AG10803 (cell line): ENCODE results near the gene CCDC60.

Experiments
- DNase-seq: peaks from one replicate; pipeline ENCODE4 v3.0.0; 2010; ENCODE audit warnings: low read depth
- H3K4me3 ChIP-seq: 2 replicates; pipeline ENCODE4 v1.5.1; 2011; ENCODE audit warnings: mild to moderate bottlenecking, low read length, control low read depth
- TF ChIP-seq, protein P1 (sequence below): conservative IDR thresholded peaks from 2 replicates; pipeline ENCODE4 v1.5.1; 2011; ENCODE audit warnings: mild to moderate bottlenecking, low read length, control low read depth, inconsistent platforms

The CCDC60 gene

DNA sequence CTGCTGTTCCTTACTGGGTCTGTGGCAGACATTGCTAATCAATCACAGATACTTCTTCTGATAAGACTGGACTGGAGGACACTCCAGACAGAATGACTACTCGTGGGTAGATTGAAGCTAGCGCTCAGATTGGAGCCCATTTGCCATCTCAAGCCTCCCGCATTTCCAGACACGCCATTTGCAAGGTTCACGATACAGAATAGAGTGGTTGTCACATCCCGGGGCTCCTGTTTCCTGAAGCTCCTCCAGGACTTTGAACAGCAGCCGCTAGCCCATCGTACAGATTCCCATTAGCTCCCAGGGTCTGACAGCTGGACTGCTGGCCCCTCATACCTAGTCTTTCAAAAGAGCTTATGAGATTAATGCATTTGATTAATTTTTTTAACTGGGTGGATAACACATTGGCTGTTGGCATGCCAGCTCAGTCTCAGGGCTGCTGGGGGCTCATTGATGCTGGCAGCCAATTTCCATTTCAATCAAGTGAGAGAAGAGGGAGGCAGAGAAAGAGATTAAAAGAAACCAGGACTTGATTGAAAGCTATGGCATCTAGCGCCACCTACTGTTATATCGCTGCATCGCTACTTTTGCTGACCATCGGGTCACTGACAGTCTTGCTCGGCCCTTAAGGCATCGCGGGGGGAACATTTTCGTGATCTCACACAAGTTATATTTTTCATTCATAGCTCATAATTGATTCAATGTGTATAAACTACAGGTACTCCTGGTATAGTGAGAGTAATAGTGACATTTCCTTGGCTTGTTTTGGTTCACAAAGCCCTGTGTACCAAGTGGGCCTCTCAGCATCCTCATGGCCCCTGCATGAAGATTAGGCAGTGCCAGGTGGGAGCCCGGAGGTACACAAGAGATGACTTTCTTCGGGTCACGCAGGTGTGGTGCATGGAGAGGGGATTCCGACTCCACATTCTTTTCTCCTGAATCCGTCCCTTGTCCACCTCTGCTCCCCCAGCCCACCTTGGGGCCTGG lies 78.6 kb downstream of the CCDC60 start:
- peak; percentile 63 for DNase-seq
- H3K4me3 ChIP-seq, result no peak overlapping the region
- TF ChIP-seq, protein P1, sequence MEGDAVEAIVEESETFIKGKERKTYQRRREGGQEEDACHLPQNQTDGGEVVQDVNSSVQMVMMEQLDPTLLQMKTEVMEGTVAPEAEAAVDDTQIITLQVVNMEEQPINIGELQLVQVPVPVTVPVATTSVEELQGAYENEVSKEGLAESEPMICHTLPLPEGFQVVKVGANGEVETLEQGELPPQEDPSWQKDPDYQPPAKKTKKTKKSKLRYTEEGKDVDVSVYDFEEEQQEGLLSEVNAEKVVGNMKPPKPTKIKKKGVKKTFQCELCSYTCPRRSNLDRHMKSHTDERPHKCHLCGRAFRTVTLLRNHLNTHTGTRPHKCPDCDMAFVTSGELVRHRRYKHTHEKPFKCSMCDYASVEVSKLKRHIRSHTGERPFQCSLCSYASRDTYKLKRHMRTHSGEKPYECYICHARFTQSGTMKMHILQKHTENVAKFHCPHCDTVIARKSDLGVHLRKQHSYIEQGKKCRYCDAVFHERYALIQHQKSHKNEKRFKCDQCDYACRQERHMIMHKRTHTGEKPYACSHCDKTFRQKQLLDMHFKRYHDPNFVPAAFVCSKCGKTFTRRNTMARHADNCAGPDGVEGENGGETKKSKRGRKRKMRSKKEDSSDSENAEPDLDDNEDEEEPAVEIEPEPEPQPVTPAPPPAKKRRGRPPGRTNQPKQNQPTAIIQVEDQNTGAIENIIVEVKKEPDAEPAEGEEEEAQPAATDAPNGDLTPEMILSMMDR, result peak; percentile 87

- H3K4me3 ChIP-seq, result no peak overlapping the region
- no peak for DNase-seq
- TF ChIP-seq, protein P1, result no peak
Measured at GRCh38 chr12:119415714-119416113, 81.2 kb downstream of the CCDC60 start.

DNA sequence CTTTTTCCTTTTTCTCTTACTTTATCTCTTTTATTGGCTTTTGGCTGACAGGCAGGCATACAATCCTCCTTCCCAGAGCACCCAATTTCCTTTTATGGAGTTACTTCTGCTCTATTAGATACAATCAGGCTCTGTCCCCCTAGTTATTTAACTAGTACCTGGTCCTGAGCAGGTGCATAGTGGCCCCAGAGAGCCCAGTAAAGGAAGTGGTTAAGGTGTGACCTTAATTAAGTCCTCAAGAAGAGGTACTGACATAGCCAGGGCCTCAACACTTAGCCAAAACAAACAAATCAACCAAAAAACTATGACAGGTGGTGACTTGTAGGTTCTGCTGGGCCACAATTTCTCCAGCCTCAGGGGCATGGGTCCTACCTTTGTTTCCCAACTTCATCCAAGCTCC lies 82.9 kb downstream of the CCDC60 start:
- TF ChIP-seq, protein P1, result no peak
- no peak overlapping the region for H3K4me3 ChIP-seq
- DNase-seq, result no peak

DNA sequence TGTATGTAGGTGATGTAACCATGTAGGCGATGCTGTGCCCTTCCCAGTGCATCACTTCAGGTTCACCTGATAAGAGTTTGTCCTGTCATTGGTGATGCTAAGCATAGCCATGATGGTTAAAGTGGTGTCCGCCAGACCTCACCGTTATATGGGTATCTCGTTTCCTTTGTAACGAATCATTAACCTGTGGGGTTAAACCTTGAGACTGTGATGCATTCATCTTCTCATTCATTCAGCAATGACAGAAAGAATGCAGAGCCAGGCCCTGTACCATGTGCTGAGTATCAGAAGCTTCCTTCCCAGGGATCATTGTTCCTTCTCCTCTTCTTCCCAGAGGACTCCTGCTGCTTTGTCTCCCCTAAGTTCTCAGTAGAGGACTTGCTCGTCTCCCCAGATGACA lies 84.9 kb downstream of the CCDC60 start:
- DNase-seq, result no peak
- TF ChIP-seq, protein P1, result no peak
- H3K4me3 ChIP-seq, result no peak overlapping the region

- DNase-seq, result no peak
- no peak overlapping the region for H3K4me3 ChIP-seq
- TF ChIP-seq, protein P1, result no peak
Measured at GRCh38 chr12:119423285-119423684, 88.8 kb downstream of the CCDC60 start.

DNA sequence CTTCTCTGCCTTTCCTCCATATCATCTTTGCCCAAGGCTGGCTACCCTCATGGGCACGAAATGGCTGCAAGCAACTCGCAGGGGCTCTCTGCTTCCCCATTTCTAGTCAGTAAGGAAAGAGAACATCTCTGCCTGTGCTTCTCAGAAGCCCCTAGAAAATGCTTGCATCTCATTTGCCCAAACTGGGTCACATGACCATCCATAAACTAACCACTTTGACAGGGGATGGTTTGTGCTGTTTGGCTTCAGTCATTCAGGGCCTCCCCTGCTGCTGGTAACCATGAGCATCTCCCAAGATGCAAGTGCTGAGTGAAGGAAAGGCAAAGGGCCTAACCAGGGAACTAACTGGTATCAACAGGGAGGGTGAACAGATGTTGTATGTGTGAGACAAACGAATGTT lies 91.1 kb downstream of the CCDC60 start:
- no peak overlapping the region for H3K4me3 ChIP-seq
- TF ChIP-seq, protein P1, result no peak
- no peak for DNase-seq

DNA sequence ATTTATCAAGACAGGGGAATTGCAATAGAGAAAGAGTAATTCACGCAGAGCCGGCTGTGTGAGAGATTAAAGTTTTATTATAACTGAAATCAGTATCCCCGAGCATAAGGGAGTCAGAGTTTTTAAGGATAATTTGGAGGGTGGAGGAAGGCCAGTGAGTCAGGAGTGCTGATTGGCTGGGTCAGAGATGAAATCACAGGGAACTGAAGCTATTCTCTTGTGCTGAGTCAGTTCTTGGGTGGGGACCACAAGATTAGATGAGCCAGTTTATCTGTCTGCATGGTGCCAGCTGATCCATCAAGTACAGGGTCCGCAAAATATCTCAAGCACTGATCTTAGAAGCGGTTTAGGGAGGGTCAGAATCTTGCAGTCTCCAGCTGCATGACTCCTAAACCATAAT lies 96.6 kb downstream of the CCDC60 start:
- no peak for DNase-seq
- TF ChIP-seq, protein P1, result no peak
- H3K4me3 ChIP-seq, result no peak overlapping the region
